ENCODE measurements around the gene SPPL3. TPM values are rescaled to one million over a fixed set of nuclear protein-coding genes. Genes with fewer than 3 reads are reported as not detected.

Gene SPPL3
- total RNA-seq, 1 experiment from 2014 or later = 32.5 TPM

DNA sequence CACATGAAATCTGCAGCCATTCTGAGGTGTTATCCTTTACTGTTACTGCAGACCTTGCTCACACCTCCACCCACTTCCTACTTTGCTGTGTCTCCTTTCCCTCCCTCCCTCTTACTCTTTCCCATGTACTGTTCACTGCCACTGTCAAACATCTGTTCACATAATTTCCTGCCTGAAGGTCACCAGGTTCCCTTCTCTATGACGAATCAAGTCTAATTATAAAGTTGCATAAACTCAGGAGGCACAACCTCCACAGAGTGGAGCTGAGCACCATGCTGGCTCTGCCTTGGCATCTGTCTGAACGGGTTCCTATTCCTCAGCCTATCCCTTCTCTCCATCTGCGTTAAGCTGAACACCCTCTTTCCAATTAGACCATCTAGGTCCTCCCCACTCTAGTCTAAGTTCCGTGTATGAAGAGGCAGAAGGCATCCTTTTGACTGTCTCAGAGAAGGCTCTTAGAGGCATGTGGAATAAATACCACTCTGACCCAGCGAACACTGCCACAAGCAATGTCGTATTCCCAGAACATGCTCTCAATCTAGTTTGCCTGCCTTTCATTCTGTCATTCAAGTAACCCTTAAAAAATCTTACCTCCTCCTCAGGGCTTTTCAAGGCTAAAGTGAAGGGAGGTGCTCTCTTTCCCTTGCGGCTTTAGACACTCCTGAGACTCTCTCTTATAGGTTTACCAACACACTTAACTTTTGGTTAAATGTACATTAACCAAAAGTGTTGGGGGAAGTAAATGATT is 129.8 kb downstream of the SPPL3 start (continued):
- TF ChIP-seq, protein P1, sequence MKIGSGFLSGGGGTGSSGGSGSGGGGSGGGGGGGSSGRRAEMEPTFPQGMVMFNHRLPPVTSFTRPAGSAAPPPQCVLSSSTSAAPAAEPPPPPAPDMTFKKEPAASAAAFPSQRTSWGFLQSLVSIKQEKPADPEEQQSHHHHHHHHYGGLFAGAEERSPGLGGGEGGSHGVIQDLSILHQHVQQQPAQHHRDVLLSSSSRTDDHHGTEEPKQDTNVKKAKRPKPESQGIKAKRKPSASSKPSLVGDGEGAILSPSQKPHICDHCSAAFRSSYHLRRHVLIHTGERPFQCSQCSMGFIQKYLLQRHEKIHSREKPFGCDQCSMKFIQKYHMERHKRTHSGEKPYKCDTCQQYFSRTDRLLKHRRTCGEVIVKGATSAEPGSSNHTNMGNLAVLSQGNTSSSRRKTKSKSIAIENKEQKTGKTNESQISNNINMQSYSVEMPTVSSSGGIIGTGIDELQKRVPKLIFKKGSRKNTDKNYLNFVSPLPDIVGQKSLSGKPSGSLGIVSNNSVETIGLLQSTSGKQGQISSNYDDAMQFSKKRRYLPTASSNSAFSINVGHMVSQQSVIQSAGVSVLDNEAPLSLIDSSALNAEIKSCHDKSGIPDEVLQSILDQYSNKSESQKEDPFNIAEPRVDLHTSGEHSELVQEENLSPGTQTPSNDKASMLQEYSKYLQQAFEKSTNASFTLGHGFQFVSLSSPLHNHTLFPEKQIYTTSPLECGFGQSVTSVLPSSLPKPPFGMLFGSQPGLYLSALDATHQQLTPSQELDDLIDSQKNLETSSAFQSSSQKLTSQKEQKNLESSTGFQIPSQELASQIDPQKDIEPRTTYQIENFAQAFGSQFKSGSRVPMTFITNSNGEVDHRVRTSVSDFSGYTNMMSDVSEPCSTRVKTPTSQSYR (CRISPR knock-in tag; IDR thresholded peaks at IDR 0.05) = no peak
- TF ChIP-seq ZNF138 (CRISPR knock-in tag; conservative IDR thresholded peaks at IDR 0.05) = no peak

DNA sequence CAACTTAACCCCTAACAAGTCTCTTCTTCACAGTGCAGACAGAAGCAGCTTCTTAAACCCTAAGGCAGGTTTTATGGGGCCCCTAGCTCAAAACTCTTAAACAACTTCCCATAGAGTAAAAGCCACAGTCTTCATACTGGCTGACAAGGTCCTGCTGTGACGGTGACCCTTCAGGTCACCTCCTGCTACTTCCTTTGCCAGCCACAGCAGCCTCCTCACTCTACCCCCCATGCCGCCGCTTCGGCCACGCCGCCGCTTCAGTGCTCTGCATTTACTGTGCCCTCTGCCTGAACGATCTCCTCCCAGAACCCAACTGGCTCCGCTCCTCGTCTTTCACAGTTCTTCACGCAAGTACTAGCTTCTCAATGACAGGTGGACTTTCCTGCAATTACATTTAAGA is 133.1 kb downstream of the SPPL3 start:
- Mint-ChIP-seq H3K27ac (no peak overlapping the region), H3K36me3 (peaks cover 26% of the 10 kb centered on the region), H3K27me3 (ENCODE audit: low read depth) (no peaks in the 10 kb centered on the region), H3K9me3 (no peaks in the 10 kb centered on the region), H3K4me1 (peaks cover 12% of the 10 kb centered on the region), H3K4me3 (no peak overlapping the region)
- no peak for ATAC-seq
- DNase-seq (ENCODE audit: low spot score) = no peak
- TF ChIP-seq, protein P2, sequence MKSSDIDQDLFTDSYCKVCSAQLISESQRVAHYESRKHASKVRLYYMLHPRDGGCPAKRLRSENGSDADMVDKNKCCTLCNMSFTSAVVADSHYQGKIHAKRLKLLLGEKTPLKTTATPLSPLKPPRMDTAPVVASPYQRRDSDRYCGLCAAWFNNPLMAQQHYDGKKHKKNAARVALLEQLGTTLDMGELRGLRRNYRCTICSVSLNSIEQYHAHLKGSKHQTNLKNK (CRISPR knock-in tag; IDR thresholded peaks at IDR 0.05) = no peak
- no peak for TF ChIP-seq CBFB (CRISPR knock-in tag; IDR thresholded peaks at IDR 0.05; ENCODE audit: low read depth)
- TF ChIP-seq SP1 (CRISPR knock-in tag; conservative IDR thresholded peaks at IDR 0.05) = no peak
- TF ChIP-seq TCF7 (CRISPR knock-in tag; IDR thresholded peaks at IDR 0.05; ENCODE audit: low read depth) = no peak
- ChIA-PET CTCF (no interaction called here), POLR2A (no interaction called here)

DNA sequence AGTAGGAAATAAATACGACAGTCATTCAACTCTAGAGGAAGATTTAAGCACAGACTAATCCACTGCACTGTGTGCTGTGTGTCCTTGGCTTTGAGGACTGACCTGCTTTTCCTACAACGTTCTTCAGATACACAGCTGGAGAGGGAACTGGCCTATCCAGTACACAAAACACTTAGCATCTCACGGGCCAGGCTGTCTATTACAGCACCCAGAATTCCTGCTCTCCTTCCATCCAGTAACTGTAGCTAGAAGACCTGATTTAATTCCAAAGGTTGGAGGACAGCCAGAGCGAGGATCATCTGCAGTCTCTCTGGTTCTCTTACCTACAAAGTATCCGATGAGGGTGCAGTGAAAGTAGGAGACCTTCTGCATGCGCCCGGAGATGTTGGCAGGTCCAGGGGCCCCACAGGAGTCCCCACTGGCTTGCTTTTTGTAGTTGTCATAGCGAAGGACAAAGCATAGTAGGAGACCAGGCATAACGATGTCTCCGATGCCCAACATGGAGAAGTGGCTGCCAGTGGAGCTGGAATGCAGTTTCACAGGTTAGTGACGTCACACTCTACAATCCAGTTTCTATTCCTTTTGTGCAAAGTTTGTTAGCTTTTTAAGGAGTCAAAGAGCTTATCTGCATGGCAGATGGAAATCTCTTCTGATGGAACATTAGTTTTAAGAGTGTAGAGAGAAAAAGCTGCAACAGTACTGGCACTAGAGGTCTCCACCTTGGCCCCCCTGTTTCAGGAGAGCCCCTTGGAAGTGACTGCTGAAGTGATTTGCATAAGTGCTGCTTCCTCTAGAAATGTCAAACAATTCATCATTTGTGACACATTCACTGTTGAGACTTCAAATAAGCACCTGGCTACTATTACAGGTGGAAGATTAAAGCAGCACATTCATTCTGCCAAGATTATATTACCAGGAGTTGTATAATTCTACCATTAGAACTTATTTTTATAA is 136.8 kb downstream of the SPPL3 start:
- no peak overlapping the region for H3K4me3 Mint-ChIP-seq
- H3K27ac Mint-ChIP-seq = no peak overlapping the region
- ATAC-seq = no peak
- H3K27me3 Mint-ChIP-seq (ENCODE audit: low read depth) = no peaks in the 10 kb centered on the region
- H3K36me3 Mint-ChIP-seq = peaks cover 38% of the 10 kb centered on the region
- DNase-seq (ENCODE audit: low spot score) = no peak
- peaks cover 5% of the 10 kb centered on the region; the same call in 1 of the 2 replicates for H3K4me1 Mint-ChIP-seq
- no peaks in the 10 kb centered on the region for H3K9me3 Mint-ChIP-seq
- ChIA-PET POLR2A (no interaction called here), CTCF (interaction anchor here (0.5 to 1.0 kb wide), 2 partner anchors 178 to 205 kb away, joined by 3 read pairs; no protein-coding TSS in a partner anchor)
- no peak for TF ChIP-seq ZNF423 (CRISPR knock-in tag; IDR thresholded peaks at IDR 0.05)
- no peak for TF ChIP-seq SMAD3 (CRISPR knock-in tag; IDR thresholded peaks at IDR 0.05; ENCODE audit: borderline replicate concordance)
- TF ChIP-seq, protein P3, sequence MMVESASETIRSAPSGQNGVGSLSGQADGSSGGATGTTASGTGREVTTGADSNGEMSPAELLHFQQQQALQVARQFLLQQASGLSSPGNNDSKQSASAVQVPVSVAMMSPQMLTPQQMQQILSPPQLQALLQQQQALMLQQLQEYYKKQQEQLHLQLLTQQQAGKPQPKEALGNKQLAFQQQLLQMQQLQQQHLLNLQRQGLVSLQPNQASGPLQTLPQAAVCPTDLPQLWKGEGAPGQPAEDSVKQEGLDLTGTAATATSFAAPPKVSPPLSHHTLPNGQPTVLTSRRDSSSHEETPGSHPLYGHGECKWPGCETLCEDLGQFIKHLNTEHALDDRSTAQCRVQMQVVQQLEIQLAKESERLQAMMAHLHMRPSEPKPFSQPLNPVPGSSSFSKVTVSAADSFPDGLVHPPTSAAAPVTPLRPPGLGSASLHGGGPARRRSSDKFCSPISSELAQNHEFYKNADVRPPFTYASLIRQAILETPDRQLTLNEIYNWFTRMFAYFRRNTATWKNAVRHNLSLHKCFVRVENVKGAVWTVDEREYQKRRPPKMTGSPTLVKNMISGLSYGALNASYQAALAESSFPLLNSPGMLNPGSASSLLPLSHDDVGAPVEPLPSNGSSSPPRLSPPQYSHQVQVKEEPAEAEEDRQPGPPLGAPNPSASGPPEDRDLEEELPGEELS (CRISPR knock-in tag; IDR thresholded peaks at IDR 0.05) = no peak
- TF ChIP-seq, protein P4, sequence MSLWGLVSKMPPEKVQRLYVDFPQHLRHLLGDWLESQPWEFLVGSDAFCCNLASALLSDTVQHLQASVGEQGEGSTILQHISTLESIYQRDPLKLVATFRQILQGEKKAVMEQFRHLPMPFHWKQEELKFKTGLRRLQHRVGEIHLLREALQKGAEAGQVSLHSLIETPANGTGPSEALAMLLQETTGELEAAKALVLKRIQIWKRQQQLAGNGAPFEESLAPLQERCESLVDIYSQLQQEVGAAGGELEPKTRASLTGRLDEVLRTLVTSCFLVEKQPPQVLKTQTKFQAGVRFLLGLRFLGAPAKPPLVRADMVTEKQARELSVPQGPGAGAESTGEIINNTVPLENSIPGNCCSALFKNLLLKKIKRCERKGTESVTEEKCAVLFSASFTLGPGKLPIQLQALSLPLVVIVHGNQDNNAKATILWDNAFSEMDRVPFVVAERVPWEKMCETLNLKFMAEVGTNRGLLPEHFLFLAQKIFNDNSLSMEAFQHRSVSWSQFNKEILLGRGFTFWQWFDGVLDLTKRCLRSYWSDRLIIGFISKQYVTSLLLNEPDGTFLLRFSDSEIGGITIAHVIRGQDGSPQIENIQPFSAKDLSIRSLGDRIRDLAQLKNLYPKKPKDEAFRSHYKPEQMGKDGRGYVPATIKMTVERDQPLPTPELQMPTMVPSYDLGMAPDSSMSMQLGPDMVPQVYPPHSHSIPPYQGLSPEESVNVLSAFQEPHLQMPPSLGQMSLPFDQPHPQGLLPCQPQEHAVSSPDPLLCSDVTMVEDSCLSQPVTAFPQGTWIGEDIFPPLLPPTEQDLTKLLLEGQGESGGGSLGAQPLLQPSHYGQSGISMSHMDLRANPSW (CRISPR knock-in tag; conservative IDR thresholded peaks at IDR 0.05; ENCODE audit: low read depth) = no peak
- TF ChIP-seq, protein P5, sequence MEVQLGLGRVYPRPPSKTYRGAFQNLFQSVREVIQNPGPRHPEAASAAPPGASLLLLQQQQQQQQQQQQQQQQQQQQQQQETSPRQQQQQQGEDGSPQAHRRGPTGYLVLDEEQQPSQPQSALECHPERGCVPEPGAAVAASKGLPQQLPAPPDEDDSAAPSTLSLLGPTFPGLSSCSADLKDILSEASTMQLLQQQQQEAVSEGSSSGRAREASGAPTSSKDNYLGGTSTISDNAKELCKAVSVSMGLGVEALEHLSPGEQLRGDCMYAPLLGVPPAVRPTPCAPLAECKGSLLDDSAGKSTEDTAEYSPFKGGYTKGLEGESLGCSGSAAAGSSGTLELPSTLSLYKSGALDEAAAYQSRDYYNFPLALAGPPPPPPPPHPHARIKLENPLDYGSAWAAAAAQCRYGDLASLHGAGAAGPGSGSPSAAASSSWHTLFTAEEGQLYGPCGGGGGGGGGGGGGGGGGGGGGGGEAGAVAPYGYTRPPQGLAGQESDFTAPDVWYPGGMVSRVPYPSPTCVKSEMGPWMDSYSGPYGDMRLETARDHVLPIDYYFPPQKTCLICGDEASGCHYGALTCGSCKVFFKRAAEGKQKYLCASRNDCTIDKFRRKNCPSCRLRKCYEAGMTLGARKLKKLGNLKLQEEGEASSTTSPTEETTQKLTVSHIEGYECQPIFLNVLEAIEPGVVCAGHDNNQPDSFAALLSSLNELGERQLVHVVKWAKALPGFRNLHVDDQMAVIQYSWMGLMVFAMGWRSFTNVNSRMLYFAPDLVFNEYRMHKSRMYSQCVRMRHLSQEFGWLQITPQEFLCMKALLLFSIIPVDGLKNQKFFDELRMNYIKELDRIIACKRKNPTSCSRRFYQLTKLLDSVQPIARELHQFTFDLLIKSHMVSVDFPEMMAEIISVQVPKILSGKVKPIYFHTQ (CRISPR knock-in tag; IDR thresholded peaks at IDR 0.05) = no peak
- TF ChIP-seq NR2C2 (CRISPR knock-in tag; IDR thresholded peaks at IDR 0.05) = no peak
- TF ChIP-seq CBFB (CRISPR knock-in tag; IDR thresholded peaks at IDR 0.05; ENCODE audit: low read depth) = no peak
- no peak for TF ChIP-seq ESRRA (CRISPR knock-in tag; IDR thresholded peaks at IDR 0.05; ENCODE audit: borderline replicate concordance)
- TF ChIP-seq GABPB1 (CRISPR knock-in tag; IDR thresholded peaks at IDR 0.05) = no peak
- no peak for TF ChIP-seq NR1H2 (CRISPR knock-in tag; IDR thresholded peaks at IDR 0.05)
- no peak for TF ChIP-seq TEAD4 (CRISPR knock-in tag; IDR thresholded peaks at IDR 0.05)
- no peak for TF ChIP-seq RELA (CRISPR knock-in tag; IDR thresholded peaks at IDR 0.05; ENCODE audit: borderline replicate concordance)
- no peak for TF ChIP-seq FOXP1 (CRISPR knock-in tag; IDR thresholded peaks at IDR 0.05; ENCODE audit: borderline replicate concordance)
- TF ChIP-seq, protein P6, sequence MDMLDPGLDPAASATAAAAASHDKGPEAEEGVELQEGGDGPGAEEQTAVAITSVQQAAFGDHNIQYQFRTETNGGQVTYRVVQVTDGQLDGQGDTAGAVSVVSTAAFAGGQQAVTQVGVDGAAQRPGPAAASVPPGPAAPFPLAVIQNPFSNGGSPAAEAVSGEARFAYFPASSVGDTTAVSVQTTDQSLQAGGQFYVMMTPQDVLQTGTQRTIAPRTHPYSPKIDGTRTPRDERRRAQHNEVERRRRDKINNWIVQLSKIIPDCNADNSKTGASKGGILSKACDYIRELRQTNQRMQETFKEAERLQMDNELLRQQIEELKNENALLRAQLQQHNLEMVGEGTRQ (CRISPR knock-in tag; IDR thresholded peaks at IDR 0.05) = no peak
- no peak for TF ChIP-seq ZNF138 (CRISPR knock-in tag; conservative IDR thresholded peaks at IDR 0.05)
